NCI-H2171 (cell line): Measurements from ENCODE around the gene TMEM263.

Experiments used
- DNase-seq: peaks from one replicate; lab custom pipeline; 2025; lab: John Stamatoyannopoulos, UW

The TMEM263 gene

GRCh38 chr12:106950591-106950990 lies 5.1 kb upstream of the TMEM263 start:
- no peak for DNase-seq

- no peak for DNase-seq
Observed at GRCh38 chr12:106953352-106954250, 2.1 kb upstream of the TMEM263 start.

GRCh38 chr12:106954462-106955376 lies 988 bp upstream of the TMEM263 start:
- no peak for DNase-seq

GRCh38 chr12:106956048-106956578 lies 406 bp downstream of the TMEM263 start:
- DNase-seq, result peak; percentile 49

- no peak for DNase-seq
Observed at GRCh38 chr12:106957583-106957982, 1.9 kb downstream of the TMEM263 start.

- DNase-seq, result no peak
Observed at GRCh38 chr12:106960443-106960842, 4.7 kb downstream of the TMEM263 start.

- DNase-seq, result no peak
Observed at GRCh38 chr12:106962286-106962685, 6.6 kb downstream of the TMEM263 start.

GRCh38 chr12:106964526-106964925 lies 8.8 kb downstream of the TMEM263 start:
- no peak for DNase-seq

GRCh38 chr12:106971065-106971464 lies 15.4 kb downstream of the TMEM263 start:
- no peak for DNase-seq

GRCh38 chr12:106973545-106973944 lies 17.8 kb downstream of the TMEM263 start:
- no peak for DNase-seq

GRCh38 chr12:106974511-106974910 lies 18.8 kb downstream of the TMEM263 start:
- no peak for DNase-seq

GRCh38 chr12:106975098-106975497 lies 19.4 kb downstream of the TMEM263 start:
- no peak for DNase-seq

GRCh38 chr12:106975993-106976658 lies 20.4 kb downstream of the TMEM263 start:
- no peak for DNase-seq

GRCh38 chr12:106976668-106977067 lies 21.0 kb downstream of the TMEM263 start:
- DNase-seq, result no peak

- peak; percentile 31 for DNase-seq
Observed at GRCh38 chr12:106978035-106978800, 22.5 kb downstream of the TMEM263 start.

GRCh38 chr12:106980944-106981343 lies 25.2 kb downstream of the TMEM263 start:
- no peak for DNase-seq

- DNase-seq, result no peak
Observed at GRCh38 chr12:106981788-106982187, 26.1 kb downstream of the TMEM263 start.

GRCh38 chr12:106982229-106982628 lies 26.5 kb downstream of the TMEM263 start:
- DNase-seq, result no peak

GRCh38 chr12:106984588-106985137 lies 29.0 kb downstream of the TMEM263 start:
- DNase-seq, result no peak

- no peak for DNase-seq
Observed at GRCh38 chr12:106985479-106985878, 29.8 kb downstream of the TMEM263 start.

GRCh38 chr12:106986135-106986534 lies 30.4 kb downstream of the TMEM263 start:
- DNase-seq, result no peak
